ENCODE data around the gene ILDR1. TPM values are rescaled to one million over a fixed set of nuclear protein-coding genes. Genes with fewer than 3 reads are reported as not detected.

ILDR1 gene
- total and polyA plus RNA-seq, 10 of the 15 experiments (the other 5 are each of a cell fraction or from before 2014, with no cell fraction given), result 1.3 to 12.0 (median 7.0) TPM

GRCh38 chr3:122019493-122019892 is 2.6 kb downstream of the ILDR1 start (continued):
- TF ChIP-seq PBX3 (IDR thresholded peaks at IDR 0.05; ENCODE audit: insufficient replicate concordance, low read depth, low read length), result peak; percentile 14
- peak; percentile 75 for TF ChIP-seq ZNF217 (IDR thresholded peaks at IDR 0.05)
- TF ChIP-seq CBFB (IDR thresholded peaks at IDR 0.05; ENCODE audit: low read depth), result peak; percentile 53; the same call in 1 of the 2 replicates
- peak; percentile 81 for TF ChIP-seq RELB (IDR thresholded peaks at IDR 0.05; ENCODE audit: low read depth)
- 0 out of 2 replicates have a peak, but pooled peaks have one; percentile 42 for TF ChIP-seq CHD2 (IDR thresholded peaks at IDR 0.05; ENCODE audit: borderline replicate concordance, low read depth, low read length)
- TF ChIP-seq PML (IDR thresholded peaks at IDR 0.05; ENCODE audit: low read length), result peak; percentile 52; the same call in 1 of the 2 replicates
- TF ChIP-seq NKRF (conservative IDR thresholded peaks at IDR 0.05), result no peak; the same call in 1 of the 2 replicates
- TF ChIP-seq SMAD5 (IDR thresholded peaks at IDR 0.05; ENCODE audit: low read depth), result no peak; the same call in 1 of the 2 replicates
